HG02943 (cell line): ENCODE results near the gene LHPP.

Experiments
- ATAC-seq: cut with Tn5 transposase; IDR thresholded peaks from one replicate; pipeline ENCODE4 v1.9.1; 2021; ENCODE audit warnings: mild to moderate bottlenecking, low read depth, moderate library complexity; ENCODE audit not compliant: unreplicated experiment

Gene LHPP

GRCh38 chr10:124469956-124470484 lies 8.4 kb downstream of the LHPP start:
- no peak for ATAC-seq

GRCh38 chr10:124470544-124471434 lies 9.2 kb downstream of the LHPP start:
- ATAC-seq: no peak

- no peak for ATAC-seq
These were observed 10.4 kb downstream of the LHPP start for GRCh38 chr10:124472071-124472470.

- ATAC-seq: no peak
These were observed 11.4 kb downstream of the LHPP start for GRCh38 chr10:124473070-124473469.

- ATAC-seq: no peak
These were observed 13.0 kb downstream of the LHPP start for GRCh38 chr10:124474514-124475070.

GRCh38 chr10:124476043-124476725 lies 14.6 kb downstream of the LHPP start:
- no peak for ATAC-seq

GRCh38 chr10:124477614-124478363 lies 16.2 kb downstream of the LHPP start:
- no peak for ATAC-seq

- ATAC-seq: no peak
These were observed 16.9 kb downstream of the LHPP start for GRCh38 chr10:124478515-124478914.

GRCh38 chr10:124480860-124481259 lies 19.2 kb downstream of the LHPP start:
- no peak for ATAC-seq

- ATAC-seq: no peak
These were observed 20.1 kb downstream of the LHPP start for GRCh38 chr10:124481717-124482116.

- no peak for ATAC-seq
These were observed 20.7 kb downstream of the LHPP start for GRCh38 chr10:124482236-124482800.

- no peak for ATAC-seq
These were observed 21.3 kb downstream of the LHPP start for GRCh38 chr10:124482876-124483275.

GRCh38 chr10:124484031-124484430 lies 22.4 kb downstream of the LHPP start:
- ATAC-seq: no peak

GRCh38 chr10:124484661-124485060 lies 23.0 kb downstream of the LHPP start:
- ATAC-seq: no peak

- no peak for ATAC-seq
These were observed 25.0 kb downstream of the LHPP start for GRCh38 chr10:124486635-124487034.

- no peak for ATAC-seq
These were observed 29.5 kb downstream of the LHPP start for GRCh38 chr10:124491105-124491504.

- ATAC-seq: no peak
These were observed 30.6 kb downstream of the LHPP start for GRCh38 chr10:124492266-124492665.

GRCh38 chr10:124493214-124493882 lies 31.7 kb downstream of the LHPP start:
- ATAC-seq: no peak

GRCh38 chr10:124494046-124494807 lies 32.6 kb downstream of the LHPP start:
- ATAC-seq: no peak
